Measurements from ENCODE around the gene MTHFD1L.

MTHFD1L gene

GRCh38 chr6:150874179-150874578 is 8.7 kb downstream of the MTHFD1L start:
- Histone ChIP-seq H3K27me3 (ENCODE audit: control insufficient read depth, insufficient read depth, low read length) (no peaks in the 10 kb centered on the region), H3K9ac (ENCODE audit: low read length) (no peak overlapping the region), H3K4me1 (ENCODE audit: control insufficient read depth, insufficient read depth, low read length) (peaks cover 13% of the 10 kb centered on the region), H3K4me3 (ENCODE audit: low read length) (no peak overlapping the region), H3K36me3 (ENCODE audit: control insufficient read depth, insufficient read depth, low read length) (no peaks in the 10 kb centered on the region), H3K27ac (ENCODE audit: low read depth, low read length) (no peak overlapping the region)

DNA sequence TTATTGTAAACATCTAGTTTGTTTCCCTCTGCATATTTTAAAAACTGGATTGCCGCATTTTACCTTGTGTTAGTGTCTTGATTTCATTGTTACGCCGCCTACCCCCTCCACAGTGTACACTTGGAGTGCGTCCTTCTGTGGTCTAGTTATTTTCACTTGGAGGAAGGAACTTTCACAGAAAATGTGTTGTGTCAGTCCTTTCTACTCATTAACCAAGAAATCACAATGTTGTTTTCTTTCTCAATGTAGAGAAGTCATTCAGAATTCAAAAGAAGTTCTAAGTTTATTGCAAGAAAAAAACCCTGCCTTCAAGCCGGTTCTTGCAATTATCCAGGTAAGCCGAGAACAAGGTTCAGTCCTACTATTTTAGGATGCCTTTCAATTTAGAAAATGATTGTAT is 10.3 kb downstream of the MTHFD1L start:
- H3K9ac ChIP-seq (ENCODE audit: low read length): no peak overlapping the region
- no peaks in the 10 kb centered on the region for H3K36me3 ChIP-seq (ENCODE audit: control insufficient read depth, insufficient read depth, low read length)
- H3K27me3 ChIP-seq (ENCODE audit: control insufficient read depth, insufficient read depth, low read length): no peaks in the 10 kb centered on the region
- H3K4me1 ChIP-seq (ENCODE audit: control insufficient read depth, insufficient read depth, low read length): peaks cover 13% of the 10 kb centered on the region
- H3K27ac ChIP-seq (ENCODE audit: low read depth, low read length): no peak overlapping the region
- no peak overlapping the region for H3K4me3 ChIP-seq (ENCODE audit: low read length)

DNA sequence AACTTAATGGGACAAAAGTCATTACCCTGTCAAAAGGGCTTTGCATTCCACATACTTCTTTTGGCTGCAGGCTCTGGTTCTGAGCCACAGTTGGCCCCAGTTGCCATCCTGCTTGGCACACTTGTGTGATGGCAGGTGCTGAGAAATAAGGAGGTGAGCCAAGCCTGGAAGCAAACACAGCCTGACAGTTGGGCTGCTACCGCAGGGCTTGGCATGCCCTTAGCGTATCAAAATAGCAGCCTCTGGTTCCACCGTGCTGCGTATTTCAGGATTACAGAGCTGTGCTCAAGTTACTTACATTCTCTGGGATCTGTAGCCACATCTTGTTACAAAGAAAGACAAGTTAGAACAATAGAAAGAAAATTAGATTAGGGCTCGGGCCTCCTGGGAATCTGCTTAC is 11.1 kb downstream of the MTHFD1L start:
- Histone ChIP-seq H3K9ac (ENCODE audit: low read length) (no peak overlapping the region), H3K4me3 (ENCODE audit: low read length) (no peak overlapping the region), H3K27ac (ENCODE audit: low read depth, low read length) (peak overlapping the region; percentile 55), H3K27me3 (ENCODE audit: control insufficient read depth, insufficient read depth, low read length) (no peaks in the 10 kb centered on the region), H3K36me3 (ENCODE audit: control insufficient read depth, insufficient read depth, low read length) (no peaks in the 10 kb centered on the region), H3K4me1 (ENCODE audit: control insufficient read depth, insufficient read depth, low read length) (peaks cover 14% of the 10 kb centered on the region)

DNA sequence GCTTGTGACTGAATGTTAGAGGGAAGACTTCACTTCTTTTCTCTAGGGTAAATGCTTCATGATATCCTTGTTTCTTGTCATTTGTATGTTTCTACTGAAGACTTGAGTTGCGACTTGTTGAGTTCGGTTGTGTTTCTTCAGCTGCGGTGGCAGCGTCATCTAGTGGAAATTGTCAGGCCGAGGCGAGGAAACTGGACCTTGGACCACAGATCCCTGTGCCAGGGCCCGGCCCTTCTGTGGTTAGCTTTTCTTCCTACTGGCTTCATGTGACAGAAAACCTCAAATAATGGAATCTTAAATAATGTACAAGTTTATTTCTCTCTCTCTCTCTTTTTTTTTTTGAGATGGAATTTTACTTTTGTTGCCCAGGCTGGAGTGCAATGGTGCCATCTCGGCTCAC is 12.4 kb downstream of the MTHFD1L start:
- no peaks in the 10 kb centered on the region for H3K36me3 ChIP-seq (ENCODE audit: control insufficient read depth, insufficient read depth, low read length)
- H3K4me1 ChIP-seq (ENCODE audit: control insufficient read depth, insufficient read depth, low read length): peaks cover 20% of the 10 kb centered on the region
- H3K27ac ChIP-seq (ENCODE audit: low read depth, low read length): no peak overlapping the region
- H3K9ac ChIP-seq (ENCODE audit: low read length): no peak overlapping the region
- H3K27me3 ChIP-seq (ENCODE audit: control insufficient read depth, insufficient read depth, low read length): no peaks in the 10 kb centered on the region
- no peak overlapping the region for H3K4me3 ChIP-seq (ENCODE audit: low read length)

GRCh38 chr6:150878347-150879213 is 13.1 kb downstream of the MTHFD1L start:
- H3K27me3 ChIP-seq (ENCODE audit: control insufficient read depth, insufficient read depth, low read length): no peaks in the 10 kb centered on the region
- no peak overlapping the region for H3K27ac ChIP-seq (ENCODE audit: low read depth, low read length)
- H3K4me1 ChIP-seq (ENCODE audit: control insufficient read depth, insufficient read depth, low read length): peaks cover 20% of the 10 kb centered on the region
- no peak overlapping the region for H3K4me3 ChIP-seq (ENCODE audit: low read length)
- H3K36me3 ChIP-seq (ENCODE audit: control insufficient read depth, insufficient read depth, low read length): no peaks in the 10 kb centered on the region
- no peak overlapping the region for H3K9ac ChIP-seq (ENCODE audit: low read length)

DNA sequence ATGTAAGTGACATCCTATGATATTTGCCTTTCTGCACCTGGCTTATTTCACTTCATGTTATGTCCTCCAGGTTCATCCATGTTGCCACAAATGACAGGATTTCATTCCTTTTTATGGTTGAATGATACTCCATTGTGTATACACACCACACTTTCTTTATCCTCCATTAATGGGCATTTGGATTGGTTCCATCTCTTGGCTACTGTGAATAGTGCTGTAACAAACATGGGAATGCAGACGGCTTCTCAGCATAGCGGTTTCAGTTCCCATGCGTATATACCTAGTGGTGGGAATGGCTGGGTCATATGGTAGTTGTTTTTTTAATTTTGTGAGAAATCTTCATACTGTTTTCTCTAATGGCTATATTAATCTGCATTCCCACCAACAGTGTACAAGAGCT is 14.8 kb downstream of the MTHFD1L start:
- Histone ChIP-seq H3K36me3 (ENCODE audit: control insufficient read depth, insufficient read depth, low read length) (no peaks in the 10 kb centered on the region), H3K4me1 (ENCODE audit: control insufficient read depth, insufficient read depth, low read length) (peaks cover 20% of the 10 kb centered on the region), H3K9ac (ENCODE audit: low read length) (no peak overlapping the region)

DNA sequence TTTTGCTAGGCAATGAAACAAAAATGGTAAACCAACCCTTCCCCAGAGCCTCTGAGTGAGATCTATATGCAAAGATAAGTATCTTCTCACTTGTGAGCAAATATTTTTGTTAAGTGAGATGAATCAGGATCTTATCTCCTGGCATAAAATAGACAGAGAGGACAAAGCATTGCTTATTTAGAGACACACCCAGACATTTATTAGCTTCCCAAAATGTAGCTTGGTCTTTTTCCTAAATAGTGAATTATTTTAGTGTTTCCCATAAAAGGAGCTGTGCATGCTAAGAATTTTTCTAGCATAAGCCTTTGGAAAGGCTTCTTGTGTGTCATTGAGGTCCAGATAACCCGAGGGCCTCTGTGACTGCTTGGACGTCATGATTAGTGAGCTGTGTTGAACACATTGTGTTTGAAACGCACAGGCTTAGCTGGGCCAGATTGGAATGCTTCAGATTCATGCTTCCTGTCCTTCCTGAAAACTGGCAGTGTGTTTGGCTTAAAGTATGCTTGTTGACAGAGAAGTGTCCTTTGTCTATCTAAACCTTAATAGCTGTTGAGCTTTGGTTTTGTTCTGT is 16.5 kb downstream of the MTHFD1L start:
- Histone ChIP-seq H3K4me1 (ENCODE audit: control insufficient read depth, insufficient read depth, low read length) (peaks cover 11% of the 10 kb centered on the region), H3K36me3 (ENCODE audit: control insufficient read depth, insufficient read depth, low read length) (no peaks in the 10 kb centered on the region), H3K27ac (ENCODE audit: low read depth, low read length) (no peak overlapping the region), H3K27me3 (ENCODE audit: control insufficient read depth, insufficient read depth, low read length) (no peaks in the 10 kb centered on the region), H3K9ac (ENCODE audit: low read length) (no peak overlapping the region), H3K4me3 (ENCODE audit: low read length) (no peak overlapping the region)

More for the DNA sequence above, 14.8 kb downstream of the MTHFD1L start:
- Histone ChIP-seq H3K4me3 (ENCODE audit: low read length) (no peak overlapping the region), H3K27ac (ENCODE audit: low read depth, low read length) (peak overlapping the region; percentile 1), H3K27me3 (ENCODE audit: control insufficient read depth, insufficient read depth, low read length) (no peaks in the 10 kb centered on the region)

DNA sequence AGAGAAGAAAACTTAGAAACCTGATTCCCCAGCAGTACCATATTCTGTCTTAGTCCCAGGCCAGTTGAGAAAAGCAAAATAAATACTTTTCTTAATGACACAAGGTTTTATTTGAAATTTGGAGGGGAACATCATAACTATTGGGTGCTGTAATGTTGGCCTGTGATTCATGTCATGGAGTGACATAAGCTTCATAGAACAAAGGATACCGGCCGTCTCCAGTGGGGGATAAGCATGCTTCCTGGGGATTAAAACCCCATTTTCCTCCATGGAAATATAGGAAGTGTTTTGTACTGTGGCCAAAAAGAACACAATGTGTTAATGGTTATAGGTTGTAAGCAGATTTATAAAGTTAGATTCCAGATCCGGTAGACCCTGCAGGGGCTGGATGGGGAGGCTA is 18.0 kb downstream of the MTHFD1L start:
- Histone ChIP-seq H3K4me1 (ENCODE audit: control insufficient read depth, insufficient read depth, low read length) (peaks cover 6% of the 10 kb centered on the region), H3K36me3 (ENCODE audit: control insufficient read depth, insufficient read depth, low read length) (peaks cover 3% of the 10 kb centered on the region), H3K27ac (ENCODE audit: low read depth, low read length) (no peak overlapping the region), H3K9ac (ENCODE audit: low read length) (no peak overlapping the region), H3K27me3 (ENCODE audit: control insufficient read depth, insufficient read depth, low read length) (no peaks in the 10 kb centered on the region), H3K4me3 (ENCODE audit: low read length) (no peak overlapping the region)

DNA sequence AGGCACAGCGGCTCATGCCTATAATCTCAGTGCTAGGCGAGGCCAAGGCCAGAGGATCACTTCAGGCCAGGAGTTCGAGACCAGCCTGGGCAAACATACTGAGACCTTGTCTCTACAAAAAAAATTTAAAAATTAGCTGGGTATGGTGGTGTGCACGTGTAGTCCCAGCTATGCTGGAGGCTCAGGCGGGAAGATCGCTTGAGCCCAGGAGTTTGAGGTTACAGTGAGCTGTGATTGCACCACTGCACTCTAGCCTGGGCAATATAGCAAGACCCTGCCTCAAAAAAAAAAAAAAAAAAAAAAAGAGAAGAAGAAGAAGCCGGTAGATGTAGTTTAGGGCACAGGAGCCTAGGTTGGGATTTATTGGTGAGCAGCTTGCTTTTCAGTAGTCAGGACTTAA is 20.7 kb downstream of the MTHFD1L start:
- peaks cover 6% of the 10 kb centered on the region for H3K4me1 ChIP-seq (ENCODE audit: control insufficient read depth, insufficient read depth, low read length)
- H3K4me3 ChIP-seq (ENCODE audit: low read length): no peak overlapping the region
- H3K27me3 ChIP-seq (ENCODE audit: control insufficient read depth, insufficient read depth, low read length): no peaks in the 10 kb centered on the region
- no peak overlapping the region for H3K27ac ChIP-seq (ENCODE audit: low read depth, low read length)
- no peak overlapping the region for H3K9ac ChIP-seq (ENCODE audit: low read length)
- peaks cover 3% of the 10 kb centered on the region for H3K36me3 ChIP-seq (ENCODE audit: control insufficient read depth, insufficient read depth, low read length)

DNA sequence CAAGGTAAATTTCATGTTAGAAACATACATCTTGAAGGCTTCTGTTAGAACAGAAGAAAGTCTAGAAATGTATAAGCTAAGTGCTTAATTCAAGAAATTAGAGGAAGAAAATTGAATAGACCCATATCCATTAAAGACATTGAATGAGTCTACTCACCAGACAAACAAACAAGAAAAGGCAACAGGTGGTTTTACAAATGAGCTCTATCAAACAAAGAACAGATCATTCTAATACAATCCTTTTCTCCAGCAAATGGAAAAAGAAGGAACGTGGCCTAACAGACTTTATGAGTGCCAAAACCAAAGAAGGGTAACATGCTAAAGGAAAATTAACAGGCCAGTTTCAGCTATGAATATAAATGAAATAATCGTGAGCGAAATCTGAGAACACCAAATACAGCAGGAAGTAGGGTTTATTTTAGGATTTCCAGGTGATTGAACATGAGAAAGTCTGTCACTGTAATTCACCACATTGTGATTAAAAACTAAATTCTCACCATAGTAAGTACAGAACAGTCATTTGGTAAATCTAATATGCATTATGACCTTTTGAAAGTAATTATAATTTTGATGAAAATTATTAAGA is 22.6 kb downstream of the MTHFD1L start:
- H3K4me1 ChIP-seq (ENCODE audit: control insufficient read depth, insufficient read depth, low read length): peaks cover 2% of the 10 kb centered on the region
- no peak overlapping the region for H3K27ac ChIP-seq (ENCODE audit: low read depth, low read length)
- H3K27me3 ChIP-seq (ENCODE audit: control insufficient read depth, insufficient read depth, low read length): no peaks in the 10 kb centered on the region
- no peak overlapping the region for H3K4me3 ChIP-seq (ENCODE audit: low read length)
- peaks cover 3% of the 10 kb centered on the region for H3K36me3 ChIP-seq (ENCODE audit: control insufficient read depth, insufficient read depth, low read length)
- no peak overlapping the region for H3K9ac ChIP-seq (ENCODE audit: low read length)

- Histone ChIP-seq H3K27me3 (ENCODE audit: control insufficient read depth, insufficient read depth, low read length) (no peaks in the 10 kb centered on the region), H3K9ac (ENCODE audit: low read length) (no peak overlapping the region), H3K4me3 (ENCODE audit: low read length) (no peak overlapping the region), H3K4me1 (ENCODE audit: control insufficient read depth, insufficient read depth, low read length) (peaks cover 8% of the 10 kb centered on the region), H3K36me3 (ENCODE audit: control insufficient read depth, insufficient read depth, low read length) (peaks cover 3% of the 10 kb centered on the region), H3K27ac (ENCODE audit: low read depth, low read length) (no peak overlapping the region)
Measured at GRCh38 chr6:150890346-150890745, 24.8 kb downstream of the MTHFD1L start.

- Histone ChIP-seq H3K4me1 (ENCODE audit: control insufficient read depth, insufficient read depth, low read length) (peaks cover 8% of the 10 kb centered on the region), H3K27me3 (ENCODE audit: control insufficient read depth, insufficient read depth, low read length) (no peaks in the 10 kb centered on the region), H3K27ac (ENCODE audit: low read depth, low read length) (no peak overlapping the region), H3K4me3 (ENCODE audit: low read length) (no peak overlapping the region), H3K9ac (ENCODE audit: low read length) (no peak overlapping the region), H3K36me3 (ENCODE audit: control insufficient read depth, insufficient read depth, low read length) (peaks cover 3% of the 10 kb centered on the region)
Measured at GRCh38 chr6:150891888-150892485, 26.5 kb downstream of the MTHFD1L start.
